Measurements from ENCODE around the gene GIT2.
A peak's percentile ranks its signal among the peaks of the same experiment; 100 is the strongest.

The GIT2 gene

DNA sequence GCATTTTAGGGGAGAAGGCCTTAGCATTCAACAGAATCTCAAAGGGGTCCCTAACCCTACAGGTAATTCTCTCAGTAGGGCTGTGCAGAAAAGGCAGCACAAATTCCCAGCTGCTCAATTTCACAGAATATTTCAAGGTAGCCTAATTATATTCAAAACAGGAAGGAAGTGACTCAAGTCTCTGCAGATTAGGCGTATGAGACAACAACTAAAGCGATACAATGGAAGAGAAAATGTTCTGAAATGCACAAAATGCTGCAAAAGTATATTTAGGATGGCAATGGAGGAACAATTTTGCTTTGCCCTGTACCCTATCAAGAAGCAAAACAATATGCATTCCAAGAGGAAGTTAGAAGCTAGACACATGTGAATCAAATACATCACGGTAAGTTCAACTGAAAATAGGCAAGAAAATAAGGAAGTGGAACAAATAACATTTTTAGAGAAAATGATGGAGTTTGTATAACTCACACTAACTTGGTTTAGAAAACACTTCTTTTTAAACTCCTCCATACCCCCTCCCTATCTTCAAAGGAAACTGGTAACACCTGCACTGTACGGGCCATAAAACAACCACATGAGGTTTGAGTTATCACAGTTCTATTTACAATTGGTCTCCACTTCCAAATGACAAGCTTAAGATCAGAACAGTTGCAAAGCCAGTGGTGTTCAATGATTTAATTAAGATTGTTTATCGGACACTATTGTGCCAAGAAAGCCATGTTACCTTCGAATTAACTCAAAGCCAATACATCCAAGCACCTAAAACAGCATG is 1.6 kb downstream of the GIT2 start:
- H3K4me1 ChIP-seq (ENCODE audit: control insufficient read depth in 1 of 2, insufficient read depth in 1 of 2, low read depth in 1 of 2, low read length in 1 of 2), result peaks cover 57 to 60% of the 10 kb centered on the region in 2 experiments
- H3K27ac ChIP-seq, result peak overlapping the region; percentile 100
- H3K36me3 ChIP-seq, result peaks cover 30% of the 10 kb centered on the region
- no peaks in the 10 kb centered on the region for H3K9me3 ChIP-seq
- TF ChIP-seq, protein P1, sequence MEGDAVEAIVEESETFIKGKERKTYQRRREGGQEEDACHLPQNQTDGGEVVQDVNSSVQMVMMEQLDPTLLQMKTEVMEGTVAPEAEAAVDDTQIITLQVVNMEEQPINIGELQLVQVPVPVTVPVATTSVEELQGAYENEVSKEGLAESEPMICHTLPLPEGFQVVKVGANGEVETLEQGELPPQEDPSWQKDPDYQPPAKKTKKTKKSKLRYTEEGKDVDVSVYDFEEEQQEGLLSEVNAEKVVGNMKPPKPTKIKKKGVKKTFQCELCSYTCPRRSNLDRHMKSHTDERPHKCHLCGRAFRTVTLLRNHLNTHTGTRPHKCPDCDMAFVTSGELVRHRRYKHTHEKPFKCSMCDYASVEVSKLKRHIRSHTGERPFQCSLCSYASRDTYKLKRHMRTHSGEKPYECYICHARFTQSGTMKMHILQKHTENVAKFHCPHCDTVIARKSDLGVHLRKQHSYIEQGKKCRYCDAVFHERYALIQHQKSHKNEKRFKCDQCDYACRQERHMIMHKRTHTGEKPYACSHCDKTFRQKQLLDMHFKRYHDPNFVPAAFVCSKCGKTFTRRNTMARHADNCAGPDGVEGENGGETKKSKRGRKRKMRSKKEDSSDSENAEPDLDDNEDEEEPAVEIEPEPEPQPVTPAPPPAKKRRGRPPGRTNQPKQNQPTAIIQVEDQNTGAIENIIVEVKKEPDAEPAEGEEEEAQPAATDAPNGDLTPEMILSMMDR (IDR thresholded peaks at IDR 0.05), result no peak
- peak overlapping the region; percentile 79 to 97 for H3K4me3 ChIP-seq (ENCODE audit: low read depth in 1 of 2, low read length in 1 of 2)
- H3K27me3 ChIP-seq, result no peaks in the 10 kb centered on the region

DNA sequence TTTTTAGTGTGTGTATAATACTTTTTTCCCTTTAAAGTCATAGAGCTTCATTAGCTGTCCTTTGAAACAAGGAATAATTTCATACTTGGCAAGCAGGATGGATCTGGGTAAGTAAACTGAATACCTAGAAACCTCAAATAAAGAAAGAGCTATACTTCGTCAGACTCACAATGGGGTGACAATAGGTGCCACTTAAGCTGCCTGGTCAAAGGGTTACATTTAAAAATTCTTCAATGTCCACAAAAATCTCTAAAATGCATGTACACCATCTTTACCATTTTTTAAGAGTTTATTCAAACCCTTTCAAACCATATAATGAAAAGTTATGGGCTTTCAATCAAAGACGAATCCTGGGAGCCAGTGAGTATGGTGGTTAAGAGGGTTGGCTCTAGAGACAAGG is 3.1 kb downstream of the GIT2 start:
- TF ChIP-seq, protein P1 (IDR thresholded peaks at IDR 0.05), result no peak
- Histone ChIP-seq H3K27me3 (no peaks in the 10 kb centered on the region), H3K36me3 (peaks cover 45% of the 10 kb centered on the region), H3K9me3 (no peaks in the 10 kb centered on the region), H3K4me3 (ENCODE audit: low read depth in 1 of 2, low read length in 1 of 2) (peak overlapping the region in 1 of 2 experiments; percentile 97), H3K4me1 (ENCODE audit: control insufficient read depth in 1 of 2, insufficient read depth in 1 of 2, low read depth in 1 of 2, low read length in 1 of 2) (peaks cover 48 to 52% of the 10 kb centered on the region in 2 experiments), H3K27ac (peak overlapping the region; percentile 100)

DNA sequence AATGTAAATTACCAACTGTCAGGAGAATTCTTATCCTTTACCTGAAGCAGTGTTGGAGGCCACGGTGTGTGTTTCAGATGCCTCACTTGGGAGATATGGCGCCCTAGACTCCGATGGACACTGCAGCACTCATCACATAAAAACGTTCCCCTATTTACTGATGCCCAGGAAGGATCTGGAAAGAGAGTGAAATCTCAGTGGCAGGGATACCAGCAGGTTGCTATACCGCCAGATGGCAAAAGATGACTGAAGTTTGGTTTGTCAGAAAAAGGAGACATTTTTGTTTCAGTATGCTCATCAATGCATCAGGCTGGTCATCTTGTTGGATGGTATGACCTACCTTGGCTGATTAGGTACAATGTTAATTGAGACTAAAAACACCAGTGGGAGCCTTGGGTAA is 4.6 kb downstream of the GIT2 start:
- TF ChIP-seq, protein P1 (IDR thresholded peaks at IDR 0.05), result no peak
- Histone ChIP-seq H3K27ac (peak overlapping the region; percentile 29), H3K27me3 (no peaks in the 10 kb centered on the region), H3K9me3 (peaks cover 5% of the 10 kb centered on the region), H3K36me3 (peaks cover 60% of the 10 kb centered on the region), H3K4me3 (ENCODE audit: low read depth in 1 of 2, low read length in 1 of 2) (no peak overlapping the region), H3K4me1 (ENCODE audit: control insufficient read depth in 1 of 2, insufficient read depth in 1 of 2, low read depth in 1 of 2, low read length in 1 of 2) (peaks cover 33 to 38% of the 10 kb centered on the region in 2 experiments)

DNA sequence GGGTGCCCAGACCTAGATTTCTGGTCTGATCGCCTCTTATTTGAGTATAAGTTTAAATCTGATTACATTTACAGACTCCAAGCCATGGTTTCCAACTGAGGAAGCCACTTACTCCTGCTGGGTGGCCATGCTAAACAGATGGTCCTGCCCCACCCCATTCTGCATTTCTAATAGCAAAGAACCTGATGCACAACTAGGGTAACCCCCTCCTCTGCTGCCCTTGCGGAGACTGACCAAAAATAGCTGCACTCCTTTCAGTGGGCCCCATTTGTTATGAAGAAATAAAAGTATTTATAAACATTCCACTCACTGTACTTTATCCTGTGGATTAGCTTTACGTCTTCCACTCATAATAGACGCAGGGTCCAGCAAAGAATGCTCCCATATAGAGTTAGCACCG is 6.8 kb downstream of the GIT2 start:
- TF ChIP-seq, protein P1 (IDR thresholded peaks at IDR 0.05), result no peak
- Histone ChIP-seq H3K9me3 (peaks cover 5% of the 10 kb centered on the region), H3K4me3 (ENCODE audit: low read depth in 1 of 2, low read length in 1 of 2) (no peak overlapping the region), H3K36me3 (peaks cover 82% of the 10 kb centered on the region), H3K27ac (peak overlapping the region; percentile 48), H3K4me1 (ENCODE audit: control insufficient read depth in 1 of 2, insufficient read depth in 1 of 2, low read depth in 1 of 2, low read length in 1 of 2) (peaks cover 22 to 26% of the 10 kb centered on the region in 2 experiments), H3K27me3 (no peaks in the 10 kb centered on the region)

DNA sequence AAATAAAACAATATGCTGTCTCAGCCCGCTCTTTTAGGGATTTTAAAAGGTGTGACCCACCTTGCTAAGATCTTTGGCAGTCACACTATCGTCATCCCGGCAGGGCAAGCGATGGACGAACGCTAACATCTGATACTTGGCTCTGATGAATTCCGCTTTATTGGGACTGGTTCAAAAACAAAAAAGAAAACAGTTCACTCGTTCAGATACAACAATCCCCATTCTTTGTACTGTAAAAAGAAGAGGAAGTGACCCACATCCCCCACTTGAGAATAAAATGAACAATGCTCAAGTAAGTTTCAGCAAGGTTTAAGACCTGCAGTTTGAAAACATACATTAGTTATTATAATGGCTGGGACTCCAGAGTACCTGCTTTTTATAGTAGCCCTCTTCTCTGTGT is 7.3 kb downstream of the GIT2 start:
- Histone ChIP-seq H3K27ac (peak overlapping the region; percentile 48), H3K4me3 (ENCODE audit: low read depth in 1 of 2, low read length in 1 of 2) (no peak overlapping the region), H3K4me1 (ENCODE audit: control insufficient read depth in 1 of 2, insufficient read depth in 1 of 2, low read depth in 1 of 2, low read length in 1 of 2) (peaks cover 17 to 22% of the 10 kb centered on the region in 2 experiments), H3K9me3 (peaks cover 5% of the 10 kb centered on the region), H3K36me3 (peaks cover 87% of the 10 kb centered on the region), H3K27me3 (no peaks in the 10 kb centered on the region)
- TF ChIP-seq, protein P1 (IDR thresholded peaks at IDR 0.05), result no peak

All from neutrophil (primary cell).